GM12872 (cell line): ENCODE measurements around the gene SLC29A2.

Source experiments
- TF ChIP-seq, protein P1 (sequence below): IDR thresholded peaks from 3 replicates; pipeline ENCODE4 v1.5.1; 2011; ENCODE audit warnings: low read depth, mild to moderate bottlenecking, low read length, moderate library complexity; ENCODE audit not compliant: insufficient read depth

SLC29A2 gene

DNA sequence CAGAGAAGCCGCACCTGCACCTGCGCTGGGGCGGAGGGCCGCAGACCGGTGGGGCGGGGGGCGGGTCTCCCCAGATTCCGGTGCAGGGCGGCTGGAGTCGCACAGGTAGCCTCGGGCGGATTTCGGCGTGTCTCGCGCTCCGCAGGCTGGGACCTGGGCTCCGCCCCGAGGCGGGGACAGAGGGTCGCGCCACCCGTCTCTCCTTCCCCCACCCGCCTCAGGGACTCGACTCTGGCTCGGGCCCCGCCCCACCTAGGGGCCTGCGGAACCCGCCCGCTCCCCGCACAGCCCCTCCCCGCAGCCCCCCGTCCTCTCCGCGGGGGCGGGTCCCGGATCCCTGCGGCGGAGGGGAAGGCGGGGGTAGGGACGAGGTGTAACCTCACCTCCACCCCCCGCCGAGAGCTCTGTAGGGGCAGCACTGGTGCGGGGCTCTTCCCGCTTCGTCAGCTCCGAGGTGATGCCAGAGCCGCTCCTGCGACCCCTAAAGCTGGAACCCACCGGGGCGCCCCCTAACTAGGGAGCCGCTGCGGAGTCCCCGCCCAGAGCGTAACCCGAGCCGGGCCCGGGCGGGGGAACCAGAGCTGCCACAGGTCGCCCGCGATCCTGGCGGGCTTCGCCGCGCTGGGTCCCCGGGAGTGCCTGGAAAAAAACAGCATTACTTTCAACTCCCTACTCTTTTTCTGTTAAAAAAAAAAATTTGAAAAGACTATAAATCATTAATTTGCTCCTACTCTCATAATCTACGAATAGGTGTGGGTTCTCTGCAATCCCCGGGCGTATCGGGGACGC, at the start of gene SLC29A2:
Gene SLC29A2, minus strand, starts transcription at position 134 of the 789 bp plus-strand sequence. CDS start 169 bp downstream, outside the sequence.
- TF ChIP-seq, protein P1, sequence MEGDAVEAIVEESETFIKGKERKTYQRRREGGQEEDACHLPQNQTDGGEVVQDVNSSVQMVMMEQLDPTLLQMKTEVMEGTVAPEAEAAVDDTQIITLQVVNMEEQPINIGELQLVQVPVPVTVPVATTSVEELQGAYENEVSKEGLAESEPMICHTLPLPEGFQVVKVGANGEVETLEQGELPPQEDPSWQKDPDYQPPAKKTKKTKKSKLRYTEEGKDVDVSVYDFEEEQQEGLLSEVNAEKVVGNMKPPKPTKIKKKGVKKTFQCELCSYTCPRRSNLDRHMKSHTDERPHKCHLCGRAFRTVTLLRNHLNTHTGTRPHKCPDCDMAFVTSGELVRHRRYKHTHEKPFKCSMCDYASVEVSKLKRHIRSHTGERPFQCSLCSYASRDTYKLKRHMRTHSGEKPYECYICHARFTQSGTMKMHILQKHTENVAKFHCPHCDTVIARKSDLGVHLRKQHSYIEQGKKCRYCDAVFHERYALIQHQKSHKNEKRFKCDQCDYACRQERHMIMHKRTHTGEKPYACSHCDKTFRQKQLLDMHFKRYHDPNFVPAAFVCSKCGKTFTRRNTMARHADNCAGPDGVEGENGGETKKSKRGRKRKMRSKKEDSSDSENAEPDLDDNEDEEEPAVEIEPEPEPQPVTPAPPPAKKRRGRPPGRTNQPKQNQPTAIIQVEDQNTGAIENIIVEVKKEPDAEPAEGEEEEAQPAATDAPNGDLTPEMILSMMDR = no peak

GRCh38 chr11:66420671-66421476, 49.3 kb upstream of the SLC29A2 start, which contains the start of gene NPAS4:
TSS of gene NPAS4 (plus strand) at chr11:66421035. CDS start at chr11:66421180, 145 bp downstream.
- TF ChIP-seq, protein P1 = no peak

- TF ChIP-seq, protein P1 = no peak
These were observed 48.3 kb upstream of the SLC29A2 start for GRCh38 chr11:66419825-66420224.

GRCh38 chr11:66418986-66419308, 47.4 kb upstream of the SLC29A2 start:
- TF ChIP-seq, protein P1 = no peak

GRCh38 chr11:66418168-66418985, 46.8 kb upstream of the SLC29A2 start:
- TF ChIP-seq, protein P1 = peak; percentile 45

- TF ChIP-seq, protein P1 = no peak
These were observed 45.4 kb upstream of the SLC29A2 start for GRCh38 chr11:66417000-66417399.

GRCh38 chr11:66415423-66415822, 43.9 kb upstream of the SLC29A2 start:
- TF ChIP-seq, protein P1 = no peak
